HFFc6 (cell line): ENCODE data around the gene TTLL5. TPM values are rescaled to one million over a fixed set of nuclear protein-coding genes. Genes with fewer than 3 reads are reported as not detected.

Experiments used
- DNase-seq: peaks from one replicate; pipeline ENCODE4 v3.0.0-alpha.2; 2018
- H3K27ac Mint-ChIP-seq: 2 replicates; pipeline ENCODE4 v1.8.0; 2020; ENCODE audit warnings: mild to moderate bottlenecking, mixed read lengths
- H3K27me3 Mint-ChIP-seq: 2 replicates; pipeline ENCODE4 v1.8.0; 2021; ENCODE audit warnings: mild to moderate bottlenecking, moderate library complexity, mixed read lengths; ENCODE audit not compliant: insufficient read depth
- H3K36me3 Mint-ChIP-seq: 2 replicates; pipeline ENCODE4 v1.8.0; 2021; ENCODE audit warnings: low read depth, mixed read lengths
- H3K4me1 Mint-ChIP-seq: 2 replicates; pipeline ENCODE4 v1.8.0; 2020; ENCODE audit warnings: low read depth, mixed read lengths
- H3K4me3 Mint-ChIP-seq: 2 replicates; pipeline ENCODE4 v1.8.0; 2020; ENCODE audit warnings: mild to moderate bottlenecking, moderate library complexity, mixed read lengths
- H3K9me3 Mint-ChIP-seq: 2 replicates; pipeline ENCODE4 v1.8.0; 2020; ENCODE audit warnings: mild to moderate bottlenecking, mixed read lengths
- CTCF ChIP-seq: fragments of 200-600 bp; sonication (generic); IDR thresholded peaks from 2 replicates; pipeline ENCODE4 v1.5.0; 2021; ENCODE audit warnings: antibody characterized with exemption, mild to moderate bottlenecking
- total RNA-seq, 6 experiments: library from RNA; stranded (reverse); fragmentation: NEBNext Ultra II Directional; extraction: Animal tissue kit (Norgen Biotek cat#: 25700); gene quantifications; 2 replicates in 1 of 6; 3 replicates in 5 of 6; pipeline ENCODE4 v1.2.3, GENCODE V29; 2021

Gene TTLL5
- total RNA-seq, 6 experiments from 2014 or later: 22.0 to 28.9 (median 25.0) TPM

GRCh38 chr14:75734854-75735253 lies 73.8 kb downstream of the TTLL5 start:
- no peak for DNase-seq
- no peak for TF ChIP-seq CTCF
- no peaks in the 10 kb centered on the region; the same call in 1 of the 2 replicates for H3K27me3 Mint-ChIP-seq
- H3K27ac Mint-ChIP-seq: no peak overlapping the region
- no peaks in the 10 kb centered on the region for H3K4me1 Mint-ChIP-seq
- no peaks in the 10 kb centered on the region for H3K9me3 Mint-ChIP-seq
- peaks cover 5% of the 10 kb centered on the region; the same call in 1 of the 2 replicates for H3K36me3 Mint-ChIP-seq
- H3K4me3 Mint-ChIP-seq: no peak overlapping the region

GRCh38 chr14:75736845-75737485 lies 75.9 kb downstream of the TTLL5 start:
- H3K4me1 Mint-ChIP-seq: no peaks in the 10 kb centered on the region
- no peaks in the 10 kb centered on the region for H3K9me3 Mint-ChIP-seq
- no peak for TF ChIP-seq CTCF
- H3K27ac Mint-ChIP-seq: no peak overlapping the region
- peaks cover 5% of the 10 kb centered on the region; the same call in 1 of the 2 replicates for H3K36me3 Mint-ChIP-seq
- no peak overlapping the region for H3K4me3 Mint-ChIP-seq
- H3K27me3 Mint-ChIP-seq: no peaks in the 10 kb centered on the region
- no peak for DNase-seq

GRCh38 chr14:75738192-75738591 lies 77.1 kb downstream of the TTLL5 start:
- H3K4me1 Mint-ChIP-seq: no peaks in the 10 kb centered on the region
- peaks cover 5% of the 10 kb centered on the region; the same call in 1 of the 2 replicates for H3K36me3 Mint-ChIP-seq
- H3K27ac Mint-ChIP-seq: no peak overlapping the region
- H3K9me3 Mint-ChIP-seq: no peaks in the 10 kb centered on the region
- no peak overlapping the region for H3K4me3 Mint-ChIP-seq
- DNase-seq: no peak
- H3K27me3 Mint-ChIP-seq: no peaks in the 10 kb centered on the region
- no peak for TF ChIP-seq CTCF

- H3K27ac Mint-ChIP-seq: no peak overlapping the region
- H3K4me3 Mint-ChIP-seq: no peak overlapping the region
- peaks cover 4% of the 10 kb centered on the region; the same call in 1 of the 2 replicates for H3K9me3 Mint-ChIP-seq
- peaks cover 35% of the 10 kb centered on the region for H3K36me3 Mint-ChIP-seq
- TF ChIP-seq CTCF: no peak
- H3K4me1 Mint-ChIP-seq: peaks cover 3% of the 10 kb centered on the region; the same call in 1 of the 2 replicates
- no peaks in the 10 kb centered on the region for H3K27me3 Mint-ChIP-seq
- no peak for DNase-seq
These were observed 81.8 kb downstream of the TTLL5 start for GRCh38 chr14:75742867-75743266.

- H3K27ac Mint-ChIP-seq: no peak overlapping the region
- H3K4me1 Mint-ChIP-seq: peaks cover 32% of the 10 kb centered on the region
- no peak for TF ChIP-seq CTCF
- DNase-seq: no peak
- H3K4me3 Mint-ChIP-seq: no peak overlapping the region
- H3K27me3 Mint-ChIP-seq: no peaks in the 10 kb centered on the region
- peaks cover 41% of the 10 kb centered on the region for H3K36me3 Mint-ChIP-seq
- H3K9me3 Mint-ChIP-seq: peaks cover 4% of the 10 kb centered on the region; the same call in 1 of the 2 replicates
These were observed 86.9 kb downstream of the TTLL5 start for GRCh38 chr14:75747899-75748298.
